Measurements from ENCODE around the gene MUC13. TPM values are rescaled to one million over a fixed set of nuclear protein-coding genes. Genes with fewer than 3 reads are reported as not detected.

Gene MUC13
- total RNA-seq, 1 experiment from 2014 or later, result not detected

- intact Hi-C loops (cut with micrococcal nuclease), result loop anchor here (2.0 kb wide), 1 partner anchor 18 kb away; no protein-coding TSS in a partner anchor
- H3K9me3 Mint-ChIP-seq (ENCODE audit: unreplicated experiment), result peaks cover 7% of the 10 kb centered on the region
- BruUV-seq (replicated peaks), result no TSS peak
- H3K27ac Mint-ChIP-seq (ENCODE audit: low read depth, unreplicated experiment), result peak overlapping the region; percentile 91
- ChIA-PET POLR2A (interaction anchor here (0.8 kb wide), 1 partner anchor 69 kb away, joined by 3 read pairs; no protein-coding TSS in a partner anchor), CTCF (no interaction called here)
- no peak for TF ChIP-seq CTCF (IDR thresholded peaks at IDR 0.05; ENCODE audit: unreplicated experiment)
- peaks cover 19% of the 10 kb centered on the region for H3K4me1 Mint-ChIP-seq (ENCODE audit: insufficient read depth, unreplicated experiment)
- peaks cover 24% of the 10 kb centered on the region for H3K36me3 Mint-ChIP-seq (ENCODE audit: insufficient read depth, unreplicated experiment)
- H3K4me3 Mint-ChIP-seq (ENCODE audit: unreplicated experiment), result no peak overlapping the region
- peak; percentile 97 for DNase-seq (ENCODE audit: unreplicated experiment)
- H3K27me3 Mint-ChIP-seq (ENCODE audit: insufficient read depth, unreplicated experiment), result no peaks in the 10 kb centered on the region
Observed at GRCh38 chr3:124860599-124860998, 74.0 kb downstream of the MUC13 start.

- intact Hi-C loops (cut with micrococcal nuclease), result no loop called here
- no peak for TF ChIP-seq CTCF (IDR thresholded peaks at IDR 0.05; ENCODE audit: unreplicated experiment)
- H3K4me1 Mint-ChIP-seq (ENCODE audit: insufficient read depth, unreplicated experiment), result peaks cover 19% of the 10 kb centered on the region
- no peak for DNase-seq (ENCODE audit: unreplicated experiment)
- no peak overlapping the region for H3K4me3 Mint-ChIP-seq (ENCODE audit: unreplicated experiment)
- POLR2A ChIA-PET, result interaction anchor here (0.9 kb wide), 1 partner anchor 13 kb away, joined by 3 read pairs; no protein-coding TSS in a partner anchor
- H3K27ac Mint-ChIP-seq (ENCODE audit: low read depth, unreplicated experiment), result peak overlapping the region; percentile 75
- CTCF ChIA-PET, result interaction anchor here (0.8 to 1.3 kb wide), 2 partner anchors 14 to 1135 kb away, joined by 4 read pairs; no protein-coding TSS in a partner anchor
- H3K9me3 Mint-ChIP-seq (ENCODE audit: unreplicated experiment), result peaks cover 7% of the 10 kb centered on the region
- H3K36me3 Mint-ChIP-seq (ENCODE audit: insufficient read depth, unreplicated experiment), result peaks cover 28% of the 10 kb centered on the region
- BruUV-seq (replicated peaks), result no TSS peak
- no peaks in the 10 kb centered on the region for H3K27me3 Mint-ChIP-seq (ENCODE audit: insufficient read depth, unreplicated experiment)
Observed at GRCh38 chr3:124859025-124859424, 75.5 kb downstream of the MUC13 start.

- Mint-ChIP-seq H3K4me1 (ENCODE audit: insufficient read depth, unreplicated experiment) (peaks cover 15% of the 10 kb centered on the region), H3K27ac (ENCODE audit: low read depth, unreplicated experiment) (peak overlapping the region; percentile 70), H3K36me3 (ENCODE audit: insufficient read depth, unreplicated experiment) (peaks cover 28% of the 10 kb centered on the region), H3K9me3 (ENCODE audit: unreplicated experiment) (peaks cover 7% of the 10 kb centered on the region), H3K4me3 (ENCODE audit: unreplicated experiment) (no peak overlapping the region), H3K27me3 (ENCODE audit: insufficient read depth, unreplicated experiment) (no peaks in the 10 kb centered on the region)
- no peak for TF ChIP-seq CTCF (IDR thresholded peaks at IDR 0.05; ENCODE audit: unreplicated experiment)
- intact Hi-C loops (cut with micrococcal nuclease), result no loop called here
- ChIA-PET CTCF (interaction anchor here (1.8 kb wide), 1 partner anchor 13 kb away, joined by 11 read pairs; no protein-coding TSS in a partner anchor), POLR2A (no interaction called here)
- BruUV-seq (replicated peaks), result no TSS peak
- no peak for DNase-seq (ENCODE audit: unreplicated experiment)
Observed at GRCh38 chr3:124858275-124858674, 76.3 kb downstream of the MUC13 start.

GRCh38 chr3:124856677-124857076 is 77.9 kb downstream of the MUC13 start:
- no peak for DNase-seq (ENCODE audit: unreplicated experiment)
- BruUV-seq (replicated peaks), result TSS peak; percentile 5
- H3K27me3 Mint-ChIP-seq (ENCODE audit: insufficient read depth, unreplicated experiment), result no peaks in the 10 kb centered on the region
- no peak overlapping the region for H3K27ac Mint-ChIP-seq (ENCODE audit: low read depth, unreplicated experiment)
- peaks cover 36% of the 10 kb centered on the region for H3K36me3 Mint-ChIP-seq (ENCODE audit: insufficient read depth, unreplicated experiment)
- TF ChIP-seq CTCF (IDR thresholded peaks at IDR 0.05; ENCODE audit: unreplicated experiment), result no peak
- CTCF ChIA-PET, result interaction anchor here (0.8 to 1.8 kb wide), 4 partner anchors 12 to 70 kb away, joined by 3 to 11 read pairs (median 5); no protein-coding TSS in a partner anchor
- H3K9me3 Mint-ChIP-seq (ENCODE audit: unreplicated experiment), result peaks cover 7% of the 10 kb centered on the region
- no peak overlapping the region for H3K4me3 Mint-ChIP-seq (ENCODE audit: unreplicated experiment)
- intact Hi-C loops (cut with micrococcal nuclease), result no loop called here
- POLR2A ChIA-PET, result interaction anchor here (1.3 to 1.9 kb wide), 2 partner anchors 11 to 30 kb away, joined by 4 to 11 read pairs; partner anchors contain the start of gene ITGB5
- H3K4me1 Mint-ChIP-seq (ENCODE audit: insufficient read depth, unreplicated experiment), result peaks cover 15% of the 10 kb centered on the region

Other genes with a start within 250 kb of the MUC13 start
- gene UMPS, start 204.3 kb downstream of the MUC13 start, total RNA-seq (2022), result 33.4 and 49.3 TPM in 2 replicates
- gene ITGB5, start 47.4 kb downstream of the MUC13 start, total RNA-seq (2022), result 100 and 101 TPM in 2 replicates
- gene HEG1, start 121.2 kb upstream of the MUC13 start, total RNA-seq (2022), result 8.6 and 10.3 TPM in 2 replicates